Stimulated activated CD8-positive, alpha-beta memory T cell treated with anti-CD3 and anti-CD28 coated beads, Interleukin-7, amount 100 ng/mL, for 48 hours (primary cell): ENCODE data around the gene METTL22.
"Not testable (repeated sequence)": the region's sequence is repeated elsewhere in the genome, so short reads cannot be mapped to it uniquely, and the experiment has no call there.

ENCODE experiments used
- DNase-seq, 2 donors: peaks; one replicate each; pipeline ENCODE4 v3.0.0-alpha.2; 2020; ENCODE audit warnings: low read depth in 1 of 2; ENCODE audit errors: extremely low read depth in 1 of 2

The METTL22 gene

GRCh38 chr16:8631373-8631772 is 9.9 kb downstream of the METTL22 start:
- no peak for DNase-seq

DNA sequence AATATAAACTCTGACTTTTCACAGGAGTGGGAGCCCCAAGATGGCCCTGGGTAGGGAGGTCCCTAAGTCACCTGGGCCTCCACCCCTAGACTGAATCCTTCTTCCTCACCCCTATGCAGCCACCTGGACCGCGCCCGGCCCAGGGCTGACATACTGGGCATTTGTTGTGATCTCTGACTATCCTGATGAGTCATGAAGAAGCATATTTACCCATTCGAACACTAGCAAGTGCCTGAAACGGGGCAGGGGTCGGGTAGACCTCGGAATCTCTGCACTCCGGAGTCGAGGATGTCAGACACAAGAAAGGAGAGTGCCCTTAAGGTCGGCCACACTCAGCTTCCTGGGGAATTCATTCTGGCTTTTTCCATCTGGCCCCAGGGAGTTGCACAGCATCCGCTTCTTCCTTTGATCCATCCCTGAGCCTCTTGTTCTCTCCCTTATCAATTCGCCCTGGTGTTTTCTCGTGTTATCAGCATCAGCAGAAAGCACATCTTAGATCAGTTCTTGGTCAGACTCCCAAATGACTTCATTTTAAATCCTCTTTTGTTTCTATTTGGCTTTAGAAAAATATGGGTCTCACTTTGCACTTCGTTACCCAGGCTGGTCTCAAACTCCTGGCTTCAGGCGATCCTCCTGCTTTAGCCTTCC is 10.4 kb downstream of the METTL22 start:
- DNase-seq = no peak

- DNase-seq = no peak
Observed at GRCh38 chr16:8632675-8633182, 11.2 kb downstream of the METTL22 start.

DNA sequence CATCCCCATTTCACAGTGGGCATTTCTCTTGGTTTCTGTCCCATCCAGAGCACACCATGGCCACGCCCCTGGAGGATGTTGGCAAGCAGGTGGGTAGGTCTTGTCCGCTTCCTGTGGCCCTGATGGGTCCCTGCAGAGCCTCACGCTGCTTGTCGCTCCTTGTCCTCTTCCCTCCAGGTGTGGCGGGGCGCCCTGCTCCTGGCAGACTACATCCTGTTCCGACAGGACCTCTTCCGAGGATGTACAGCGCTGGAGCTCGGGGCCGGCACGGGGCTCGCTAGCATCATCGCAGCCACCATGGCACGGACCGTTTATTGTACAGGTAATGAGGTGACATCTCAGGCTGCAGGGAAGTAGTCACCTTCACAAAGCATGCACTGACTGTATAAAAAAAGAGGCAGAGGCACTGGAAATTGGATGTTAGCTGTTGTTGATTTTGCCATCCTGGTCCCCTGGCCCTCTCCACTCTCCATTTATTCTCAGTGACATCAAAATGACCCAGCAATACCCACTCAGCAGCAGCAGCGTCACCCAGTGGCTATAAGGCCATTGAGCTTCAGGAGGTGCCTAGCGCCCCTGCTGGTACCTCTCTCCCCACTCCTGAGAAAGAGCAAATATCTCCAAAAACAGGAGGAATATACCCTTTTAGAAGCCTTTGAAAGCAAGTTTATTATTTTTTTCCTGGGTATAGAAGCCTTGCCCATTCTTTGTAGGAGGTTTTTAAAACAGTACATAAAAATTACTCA is 13.7 kb downstream of the METTL22 start:
- DNase-seq = no peak

DNA sequence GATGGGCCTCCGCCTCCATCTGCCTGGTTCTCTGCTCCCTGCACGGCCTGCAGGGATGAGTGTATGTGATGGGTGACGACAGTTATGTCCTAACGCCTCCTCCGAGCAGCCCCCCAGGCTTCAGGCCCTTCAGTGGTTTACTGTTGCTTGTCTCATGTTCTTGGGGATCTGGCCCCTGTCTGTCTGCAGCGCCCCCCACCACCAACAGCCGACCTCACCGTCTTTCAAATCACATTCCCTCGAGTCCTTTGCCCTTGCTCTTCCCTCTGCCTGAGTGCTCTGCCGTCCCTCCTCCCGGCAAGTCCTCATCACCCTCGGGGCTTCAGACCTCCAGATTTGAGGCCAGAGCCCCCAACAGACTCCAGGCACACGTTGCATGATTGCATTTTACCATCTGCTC is 18.2 kb downstream of the METTL22 start:
- DNase-seq = no peak

- no peak for DNase-seq
Observed at GRCh38 chr16:8641671-8642070, 20.2 kb downstream of the METTL22 start.

- DNase-seq = no peak
Observed at GRCh38 chr16:8642146-8642545, 20.6 kb downstream of the METTL22 start.

GRCh38 chr16:8644211-8645140 is 23.0 kb downstream of the METTL22 start:
- DNase-seq = no peak

DNA sequence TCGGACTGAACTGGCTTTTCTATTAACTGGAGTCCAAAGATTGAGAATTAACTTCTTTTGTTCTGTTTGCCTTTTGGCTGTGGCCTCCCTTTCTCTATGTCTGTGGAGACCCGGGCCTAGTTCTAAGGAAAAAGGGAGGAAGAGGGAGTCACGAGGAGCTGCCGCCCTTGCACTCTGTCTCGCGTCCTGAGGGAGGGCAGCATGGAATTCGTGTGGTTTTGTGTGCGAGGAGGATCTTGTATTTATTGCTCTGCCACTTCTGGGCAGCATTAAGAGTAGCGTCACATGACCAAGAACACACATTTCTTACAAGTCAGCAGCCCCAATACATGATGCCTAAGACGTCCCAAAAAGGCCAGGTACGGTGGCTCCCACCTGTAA is 23.6 kb downstream of the METTL22 start:
- DNase-seq = no peak

- DNase-seq = no peak
Observed at GRCh38 chr16:8645831-8646230, 24.3 kb downstream of the METTL22 start.

- DNase-seq = no peak
Observed at GRCh38 chr16:8646326-8647053, 25.0 kb downstream of the METTL22 start.

GRCh38 chr16:8647721-8648318 is 26.3 kb downstream of the METTL22 start:
- no peak for DNase-seq

GRCh38 chr16:8648877-8649276 is 27.4 kb downstream of the METTL22 start:
- no peak for DNase-seq

DNA sequence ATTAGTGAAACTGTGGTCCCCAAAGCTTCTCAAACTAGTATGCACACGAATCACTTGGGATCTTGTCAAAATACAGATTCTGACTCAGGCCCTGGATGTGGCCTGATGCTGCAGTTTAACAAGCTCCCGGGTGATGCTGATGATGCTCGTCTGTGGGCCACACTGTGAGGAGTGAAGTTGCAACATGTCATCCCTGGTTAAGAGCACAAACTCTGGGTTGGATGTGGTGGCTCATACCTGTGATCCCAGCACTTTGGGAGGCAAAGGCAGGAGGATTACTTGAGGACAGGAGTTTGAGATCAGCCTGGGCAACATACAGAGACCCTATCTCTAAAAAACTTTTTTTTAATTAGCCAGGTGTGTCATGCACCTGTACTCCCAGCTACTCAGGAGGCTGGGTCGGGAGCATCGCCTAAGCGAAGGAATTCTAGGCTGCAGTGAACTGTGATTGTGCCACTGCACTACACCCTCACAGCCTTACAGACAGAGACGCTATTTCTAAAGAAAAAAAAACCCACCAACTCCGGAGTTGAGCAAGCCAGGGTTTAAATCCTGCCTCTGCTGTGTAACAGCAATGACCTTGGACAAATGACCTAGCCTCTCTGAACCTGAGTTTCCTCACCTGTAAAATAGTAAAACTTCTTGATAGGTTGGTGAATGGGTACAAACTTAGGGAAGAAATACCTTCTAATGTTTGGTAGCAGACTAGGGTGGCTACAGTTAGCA is 28.5 kb downstream of the METTL22 start:
- DNase-seq = no peak

DNA sequence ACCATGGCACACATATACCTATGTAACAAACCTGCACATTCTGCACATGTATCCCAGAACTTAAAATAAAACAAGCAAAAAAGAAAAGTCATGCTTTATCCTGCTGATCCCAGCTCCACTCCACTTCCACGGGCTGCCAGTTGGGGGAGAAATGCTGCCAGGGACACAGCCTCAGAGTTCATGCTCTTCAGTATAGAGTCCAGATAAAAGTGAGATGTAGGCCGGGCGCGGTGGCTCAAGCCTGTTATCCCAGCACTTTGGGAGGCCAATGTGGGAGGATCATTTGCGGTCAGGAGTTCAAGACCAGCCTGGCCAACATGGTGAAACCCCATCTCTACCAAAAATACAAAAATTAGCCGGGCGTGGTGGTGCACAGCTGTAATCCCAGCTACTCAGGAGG is 30.5 kb downstream of the METTL22 start:
- not testable (repeated sequence) for DNase-seq

DNA sequence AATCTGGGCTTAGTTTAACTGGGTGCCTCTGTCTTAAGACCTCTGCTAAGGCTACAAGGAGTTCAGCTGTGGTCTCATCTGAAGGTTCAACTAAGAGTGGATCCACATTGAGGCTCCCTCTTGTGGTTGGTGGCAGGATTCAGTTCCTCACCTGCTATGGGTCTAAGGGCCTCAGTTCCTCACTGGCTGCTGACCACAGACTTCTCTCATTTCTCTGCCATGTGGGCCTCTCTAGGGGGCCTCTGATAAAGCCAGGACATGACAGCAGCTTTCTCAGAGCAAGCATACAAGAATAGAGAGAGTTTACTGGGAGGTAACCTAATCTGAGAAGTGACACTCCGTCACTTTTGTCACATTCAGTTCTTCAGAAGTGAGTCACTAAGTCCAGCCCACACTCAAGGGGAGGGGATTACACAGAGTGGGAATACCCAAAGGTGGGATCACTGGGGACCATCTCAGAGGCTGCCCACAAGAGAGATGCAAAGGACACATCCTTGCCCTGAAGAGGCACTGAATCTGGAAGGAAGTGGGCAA is 33.8 kb downstream of the METTL22 start:
- peak in 1 of 2 donors; percentile 53 for DNase-seq

DNA sequence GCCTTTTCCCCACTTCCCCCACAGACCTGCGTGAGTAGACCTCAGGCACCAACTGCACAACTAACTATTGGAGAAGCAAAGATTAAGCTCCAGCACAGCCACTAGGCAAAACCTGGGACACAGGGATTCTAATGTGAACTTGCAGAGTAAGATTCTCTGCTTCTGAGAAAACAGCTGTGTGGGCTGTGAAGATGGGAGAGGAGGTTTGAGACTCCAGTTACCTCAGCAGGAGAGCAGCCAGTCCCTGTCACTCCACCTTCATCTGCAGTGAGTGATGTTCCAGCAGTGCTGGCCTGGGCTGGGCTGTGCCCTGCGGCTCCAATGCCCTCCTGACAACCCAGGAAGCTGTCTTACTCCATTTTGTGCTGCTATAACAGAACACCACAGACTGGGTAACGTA is 34.9 kb downstream of the METTL22 start:
- no peak for DNase-seq

- DNase-seq = peak in 1 of 2 donors; percentile 31
Observed at GRCh38 chr16:8660841-8661301, 39.4 kb downstream of the METTL22 start.

GRCh38 chr16:8661703-8662102 is 40.2 kb downstream of the METTL22 start:
- no peak for DNase-seq
